Stimulated activated CD8-positive, alpha-beta memory T cell treated with anti-CD3 and anti-CD28 coated beads, Interleukin-2, amount 100 ng/mL, for 48 hours (primary cell): Measurements from ENCODE around the gene ARHGAP5.
"Not testable (repeated sequence)": the region's sequence is repeated elsewhere in the genome, so short reads cannot be mapped to it uniquely, and the experiment has no call there.

Experiments used
- DNase-seq, 2 donors: peaks; one replicate each; pipeline ENCODE4 v3.0.0-alpha.2; 2020; ENCODE audit warnings: low read depth in 2 of 2

Gene ARHGAP5

GRCh38 chr14:32110548-32110896 lies 33.4 kb downstream of the ARHGAP5 start:
- no peak for DNase-seq

GRCh38 chr14:32121536-32121935 lies 44.4 kb downstream of the ARHGAP5 start:
- no peak for DNase-seq

DNA sequence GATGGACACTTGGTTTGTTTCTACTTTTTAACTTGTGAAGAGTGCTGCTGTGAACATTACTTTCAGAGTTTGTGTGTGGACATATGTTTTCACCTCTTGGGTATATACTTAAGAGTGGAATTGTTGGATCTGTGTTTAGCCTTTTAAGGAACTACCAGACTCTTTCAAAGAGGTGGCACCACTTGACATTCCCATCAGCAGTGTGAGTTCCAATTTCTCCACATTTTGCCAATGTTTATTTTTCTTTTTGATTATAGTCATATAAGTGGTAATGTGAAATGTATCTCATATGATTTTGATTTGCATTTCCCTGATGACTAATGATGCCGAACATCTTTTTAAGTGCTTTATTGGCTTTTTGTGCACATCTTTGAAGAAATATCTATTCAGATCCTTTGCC lies 44.8 kb downstream of the ARHGAP5 start:
- DNase-seq, result no peak

DNA sequence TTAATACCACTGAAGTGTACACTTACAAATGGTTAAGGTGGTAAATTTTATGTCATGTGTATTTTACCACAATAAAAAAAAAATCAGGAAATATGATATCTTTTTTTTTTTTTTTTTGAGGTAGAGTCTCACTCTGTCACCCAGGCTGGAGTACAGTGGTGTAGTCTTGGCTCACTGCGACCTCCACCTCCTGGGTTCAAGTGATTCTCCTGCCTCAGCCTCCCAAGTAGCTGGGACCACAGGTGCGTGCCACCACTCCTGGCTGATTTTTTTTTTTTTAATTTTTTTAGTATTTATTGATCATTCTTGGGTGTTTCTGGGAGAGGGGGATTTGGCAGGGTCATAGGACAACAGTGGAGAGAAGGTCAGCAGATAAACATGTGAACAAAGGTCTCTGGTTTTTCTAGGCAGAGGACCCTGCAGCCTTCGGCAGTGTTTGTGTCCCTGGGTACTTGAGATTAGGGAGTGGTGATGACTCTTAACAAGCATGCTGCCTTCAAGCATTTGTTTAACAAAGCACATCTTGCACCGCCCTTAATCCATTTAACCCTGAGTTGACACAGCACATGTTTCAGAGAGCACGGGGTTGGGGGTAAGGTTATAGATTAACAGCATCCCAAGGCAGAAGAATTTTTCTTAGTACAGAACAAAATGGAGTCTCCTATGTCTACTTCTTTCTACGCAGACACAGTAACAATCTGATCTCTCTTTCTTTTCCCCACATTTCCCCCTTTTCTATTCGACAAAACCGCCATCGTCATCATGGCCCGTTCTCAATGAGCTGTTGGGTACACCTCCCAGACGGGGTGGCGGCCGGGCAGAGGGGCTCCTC lies 50.0 kb downstream of the ARHGAP5 start:
- DNase-seq, result not testable (repeated sequence)

DNA sequence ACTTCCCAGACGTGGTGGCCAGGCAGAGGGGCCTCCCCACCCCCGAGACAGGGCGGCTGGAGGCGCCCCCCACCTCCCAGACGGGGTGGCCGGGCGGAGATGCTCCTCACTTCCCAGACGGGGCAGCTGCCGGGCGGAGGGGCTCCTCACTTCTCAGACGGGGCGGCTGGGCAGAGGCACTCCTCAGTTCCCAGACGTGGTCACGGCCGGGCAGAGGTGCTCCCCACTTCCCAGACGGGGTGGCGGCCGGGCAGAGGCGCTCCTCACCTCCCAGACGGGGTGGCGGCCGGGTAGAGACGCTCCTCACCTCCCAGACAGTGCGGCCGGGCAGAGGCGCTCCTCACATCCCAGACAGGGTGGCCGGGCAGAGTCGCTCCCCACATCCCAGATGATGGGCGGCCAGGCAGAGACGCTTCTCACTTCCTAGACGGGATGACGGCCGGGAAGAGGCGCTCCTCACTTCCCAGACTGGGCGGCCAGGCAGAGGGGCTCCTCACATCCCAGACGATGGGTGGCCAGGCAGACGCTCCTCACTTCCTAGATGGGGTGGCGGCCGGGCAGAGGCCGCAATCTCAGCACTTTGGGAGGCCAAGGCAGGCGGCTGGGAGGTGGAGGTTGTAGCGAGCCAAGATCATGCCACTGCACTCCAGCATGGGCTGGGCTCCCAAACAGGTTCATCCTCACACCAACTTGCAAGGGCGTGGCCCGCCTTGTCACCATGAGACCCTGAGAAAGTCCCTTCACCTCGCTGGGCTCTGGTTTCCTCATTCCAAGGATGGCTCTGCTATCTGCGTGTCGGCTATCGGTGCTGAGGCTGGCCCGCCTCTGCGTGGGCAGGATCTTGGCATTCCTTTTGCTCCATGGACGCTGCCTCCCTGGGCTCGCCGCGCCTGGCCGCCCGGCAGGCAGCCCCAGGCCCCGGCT lies 50.9 kb downstream of the ARHGAP5 start:
- not testable (repeated sequence) for DNase-seq

DNA sequence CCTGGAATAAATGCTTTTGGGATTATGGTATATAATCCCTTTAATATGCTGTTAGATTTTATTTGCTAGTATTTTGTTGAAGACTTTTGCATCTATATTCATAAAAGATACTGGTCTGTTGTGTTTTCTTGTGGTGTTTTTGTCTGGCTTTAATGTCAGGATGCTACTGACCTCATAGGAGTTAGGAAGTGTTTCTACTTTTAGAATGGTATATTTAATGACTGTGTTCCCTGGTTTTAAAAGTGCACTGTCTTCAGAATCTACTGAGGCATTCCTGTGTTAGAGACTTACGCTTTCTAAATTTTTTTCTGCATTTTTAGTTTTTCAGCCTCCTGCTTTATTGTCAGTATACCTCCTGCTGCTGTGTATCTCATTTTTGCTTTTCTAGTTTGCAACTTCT lies 51.6 kb downstream of the ARHGAP5 start:
- no peak for DNase-seq

DNA sequence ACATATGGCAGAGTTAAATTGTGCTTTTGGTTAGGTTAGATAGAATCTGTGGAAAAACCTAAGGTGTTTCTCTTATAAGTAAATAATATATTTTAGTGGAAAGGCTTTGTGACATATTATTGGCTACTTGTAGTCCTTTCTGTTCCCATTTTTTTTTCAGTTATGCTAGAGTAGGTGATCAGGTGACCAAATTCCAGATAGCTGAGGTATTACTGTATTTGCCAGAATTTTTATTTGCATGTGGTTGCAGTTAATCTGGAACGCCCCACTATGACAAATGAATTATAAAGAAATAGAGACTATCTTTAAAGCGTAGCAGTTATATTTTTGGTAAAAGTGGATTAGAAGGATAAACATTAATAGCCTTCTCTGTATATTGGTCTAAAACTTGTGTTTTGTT lies 52.0 kb downstream of the ARHGAP5 start:
- no peak for DNase-seq

GRCh38 chr14:32131689-32132088 lies 54.6 kb downstream of the ARHGAP5 start:
- not testable (repeated sequence) for DNase-seq

- DNase-seq, result no peak
These were observed 57.5 kb downstream of the ARHGAP5 start for GRCh38 chr14:32134448-32135097.

- DNase-seq, result no peak
These were observed 59.1 kb downstream of the ARHGAP5 start for GRCh38 chr14:32136027-32136825.

- no peak for DNase-seq
These were observed 60.2 kb downstream of the ARHGAP5 start for GRCh38 chr14:32137313-32137712.

- no peak for DNase-seq
These were observed 60.8 kb downstream of the ARHGAP5 start for GRCh38 chr14:32137892-32138291.

DNA sequence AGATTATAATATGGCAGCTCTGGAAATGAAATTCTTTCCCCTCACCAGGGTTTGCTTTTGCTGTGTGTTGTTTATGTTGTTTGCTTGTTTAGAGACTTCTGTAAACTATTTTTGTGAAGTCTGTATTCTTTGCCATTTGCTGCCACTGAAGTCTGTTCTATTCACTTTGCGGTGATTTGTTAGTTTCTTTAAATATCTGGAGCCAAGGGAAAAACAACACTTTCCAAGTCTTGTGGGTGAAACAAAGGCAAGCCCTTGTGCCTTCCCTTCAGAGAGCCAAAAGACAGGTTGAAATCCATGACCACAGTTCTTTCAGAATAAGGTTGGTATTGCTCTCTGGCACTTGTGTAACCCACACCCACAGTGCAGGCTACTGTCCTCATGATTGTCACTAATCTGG lies 65.2 kb downstream of the ARHGAP5 start:
- no peak for DNase-seq

GRCh38 chr14:32142754-32143437 lies 65.8 kb downstream of the ARHGAP5 start:
- DNase-seq, result no peak

DNA sequence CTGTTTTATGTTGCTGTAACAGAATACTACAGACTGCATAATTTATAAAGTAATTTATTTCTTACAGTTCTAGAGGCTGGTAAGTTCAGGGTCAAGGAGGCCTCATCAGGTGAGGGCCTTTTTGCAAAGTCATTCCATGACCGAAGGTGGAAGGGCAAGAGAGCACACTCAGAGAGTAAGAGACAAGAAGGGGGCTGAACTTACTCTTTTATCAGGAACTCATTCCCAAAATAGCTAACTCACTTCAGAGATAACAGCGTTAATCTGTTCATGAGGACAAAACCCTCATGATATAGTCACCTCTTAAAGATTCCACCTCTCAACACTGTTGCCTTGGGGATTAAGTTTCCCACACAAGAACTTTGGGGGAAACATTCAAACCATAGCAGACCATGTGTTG lies 73.3 kb downstream of the ARHGAP5 start:
- DNase-seq, result no peak

DNA sequence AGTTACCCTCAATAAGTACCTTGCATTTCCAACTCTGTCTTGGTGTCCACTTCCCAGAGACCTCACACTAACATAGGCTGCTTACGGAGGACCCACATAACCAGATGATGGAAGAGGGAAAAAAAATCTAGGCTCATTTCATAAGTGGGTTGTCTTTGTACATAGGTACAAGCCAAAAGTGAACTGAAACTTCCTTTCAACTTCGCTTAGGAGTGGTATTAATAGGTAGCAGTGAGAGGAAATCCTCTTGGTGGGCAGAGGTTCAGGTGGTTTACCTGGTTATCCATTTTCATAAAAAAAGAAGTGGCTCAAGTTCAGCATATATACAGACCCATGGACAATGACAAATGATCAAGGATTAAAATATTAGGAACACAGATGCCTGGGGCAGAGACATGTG lies 88.9 kb downstream of the ARHGAP5 start:
- no peak for DNase-seq

DNA sequence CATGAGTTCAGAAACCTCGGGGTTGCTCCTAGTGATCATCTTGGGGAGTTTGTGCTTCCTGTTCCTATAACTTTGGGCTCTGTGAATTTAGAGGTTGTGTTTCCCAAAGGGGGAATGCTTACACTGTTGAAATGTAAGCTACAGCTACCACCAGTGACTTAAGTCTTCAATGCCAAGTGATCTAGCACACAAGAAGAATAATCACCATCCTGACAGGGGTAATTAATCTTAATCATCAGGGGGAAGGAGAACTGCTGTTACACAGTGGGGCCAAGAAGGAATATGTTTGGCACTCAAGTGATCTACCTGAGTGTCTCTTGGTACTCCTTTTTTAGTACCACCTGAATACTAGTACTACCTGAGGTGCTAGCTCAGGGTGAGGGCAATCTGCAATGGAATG lies 89.8 kb downstream of the ARHGAP5 start:
- no peak for DNase-seq

DNA sequence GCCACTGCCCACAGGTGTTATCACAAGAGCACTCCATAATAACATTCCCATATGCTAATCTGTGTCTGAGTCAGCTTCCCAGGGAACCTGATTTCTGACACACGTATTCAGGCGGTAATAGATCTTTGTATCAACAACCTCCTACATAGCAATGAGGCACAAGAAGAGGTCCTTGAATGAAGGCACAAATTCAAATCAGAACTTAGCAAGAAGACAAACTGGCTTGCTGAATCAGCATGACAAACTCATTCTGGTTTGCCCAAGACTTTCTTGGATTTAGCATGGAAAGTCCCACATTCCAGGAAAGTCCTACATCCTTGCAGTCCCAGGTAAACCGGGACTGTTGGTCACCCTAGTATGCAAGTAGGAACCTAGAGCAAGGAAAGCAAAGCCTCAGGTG lies 90.8 kb downstream of the ARHGAP5 start:
- DNase-seq, result no peak

DNA sequence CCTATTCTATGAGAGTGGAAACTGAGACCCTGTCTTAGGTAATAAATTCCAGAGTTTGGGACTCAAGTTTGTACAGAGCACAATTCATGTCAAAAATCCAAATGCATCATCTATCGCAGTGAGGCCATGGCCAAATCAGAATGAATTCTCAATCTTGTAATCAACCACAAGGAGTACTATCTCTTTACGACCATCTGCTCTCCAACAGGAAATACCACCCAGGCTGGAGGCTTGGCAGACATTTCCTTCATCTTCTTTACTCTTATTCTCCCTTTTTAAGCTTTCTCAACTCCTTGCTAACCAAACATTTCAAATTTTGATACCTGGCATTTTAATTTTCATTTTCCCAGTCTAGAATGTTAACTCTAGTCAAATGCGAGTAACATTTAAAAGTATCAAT lies 92.1 kb downstream of the ARHGAP5 start:
- DNase-seq, result no peak

- no peak for DNase-seq
These were observed 94.4 kb downstream of the ARHGAP5 start for GRCh38 chr14:32171469-32171868.
